ENCODE results near the gene RABGAP1L.
"Not testable (repeated sequence)": the region's sequence is repeated elsewhere in the genome, so short reads cannot be mapped to it uniquely, and the experiment has no call there.

The RABGAP1L gene

DNA sequence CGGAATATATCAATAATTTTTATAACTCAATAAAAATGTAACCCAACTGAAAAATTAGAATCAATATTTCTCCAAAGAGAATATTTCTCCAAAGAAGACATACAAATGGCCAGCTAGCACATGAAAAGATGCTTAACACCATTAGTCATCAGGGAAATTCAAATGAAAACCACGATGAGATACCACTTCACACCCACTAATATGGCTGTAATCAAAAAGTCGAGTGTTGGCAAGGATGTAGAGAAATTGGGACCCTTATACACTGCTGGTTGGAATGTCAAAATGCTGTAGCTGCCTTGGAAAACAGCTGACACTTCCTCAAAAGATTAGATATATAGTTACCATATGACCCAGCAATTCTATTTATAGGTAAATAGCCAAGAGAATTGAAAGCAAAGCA is 421.5 kb downstream of the RABGAP1L start:
- no peak for DNase-seq
- TF ChIP-seq CTCF (IDR thresholded peaks at IDR 0.05; ENCODE audit: low read depth, low read length, missing control alignments) = no peak
- no peak overlapping the region for H3K27ac ChIP-seq
- H3K27me3 ChIP-seq (replicated peaks) = no peaks in the 10 kb centered on the region
- in situ Hi-C loops (cut with HindIII; ENCODE audit: low pct_ligation_motif_present, low sequenced_read_pairs) = no loop called here
- H3K36me3 ChIP-seq (replicated peaks) = no peaks in the 10 kb centered on the region
- H3K4me3 ChIP-seq (ENCODE audit: low read depth, low read length) = no peak overlapping the region

- in situ Hi-C loops (cut with HindIII; ENCODE audit: low pct_ligation_motif_present, low sequenced_read_pairs) = no loop called here
- Histone ChIP-seq H3K36me3 (replicated peaks) (no peaks in the 10 kb centered on the region), H3K4me3 (ENCODE audit: low read depth, low read length) (no peak overlapping the region), H3K27me3 (replicated peaks) (no peaks in the 10 kb centered on the region), H3K27ac (no peak overlapping the region)
- TF ChIP-seq CTCF (IDR thresholded peaks at IDR 0.05; ENCODE audit: low read depth, low read length, missing control alignments) = no peak
- DNase-seq = no peak
These were observed 424.0 kb downstream of the RABGAP1L start for GRCh38 chr1:174583316-174583715.

GRCh38 chr1:174584071-174584470 is 424.8 kb downstream of the RABGAP1L start:
- TF ChIP-seq CTCF (IDR thresholded peaks at IDR 0.05; ENCODE audit: low read depth, low read length, missing control alignments) = no peak
- no peaks in the 10 kb centered on the region for H3K36me3 ChIP-seq (replicated peaks)
- DNase-seq = no peak
- H3K27me3 ChIP-seq (replicated peaks) = no peaks in the 10 kb centered on the region
- in situ Hi-C loops (cut with HindIII; ENCODE audit: low pct_ligation_motif_present, low sequenced_read_pairs) = no loop called here
- H3K4me3 ChIP-seq (ENCODE audit: low read depth, low read length) = no peak overlapping the region
- no peak overlapping the region for H3K27ac ChIP-seq

DNA sequence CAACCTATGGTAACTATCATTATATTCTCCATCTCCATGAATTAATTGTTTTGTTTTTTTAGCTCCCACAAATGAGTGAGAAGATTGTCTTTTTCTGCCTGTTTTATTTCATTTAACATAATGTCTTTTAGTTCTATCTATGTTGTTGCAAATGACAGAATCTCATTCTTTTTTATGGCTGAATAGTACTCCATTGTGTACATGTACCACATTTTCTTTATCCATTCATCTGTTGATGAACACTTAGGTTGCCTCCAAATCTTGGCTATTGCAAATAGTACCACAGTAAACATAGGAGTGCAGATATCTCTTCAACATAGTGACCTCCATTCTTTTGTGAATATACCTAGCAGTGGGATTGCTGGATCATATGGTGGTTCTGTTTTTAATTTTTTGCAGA is 429.3 kb downstream of the RABGAP1L start:
- H3K4me3 ChIP-seq (ENCODE audit: low read depth, low read length); H3K36me3 ChIP-seq (replicated peaks); H3K27me3 ChIP-seq (replicated peaks); H3K27ac ChIP-seq; in situ Hi-C loops (cut with HindIII; ENCODE audit: low pct_ligation_motif_present, low sequenced_read_pairs); DNase-seq: not testable (repeated sequence)

DNA sequence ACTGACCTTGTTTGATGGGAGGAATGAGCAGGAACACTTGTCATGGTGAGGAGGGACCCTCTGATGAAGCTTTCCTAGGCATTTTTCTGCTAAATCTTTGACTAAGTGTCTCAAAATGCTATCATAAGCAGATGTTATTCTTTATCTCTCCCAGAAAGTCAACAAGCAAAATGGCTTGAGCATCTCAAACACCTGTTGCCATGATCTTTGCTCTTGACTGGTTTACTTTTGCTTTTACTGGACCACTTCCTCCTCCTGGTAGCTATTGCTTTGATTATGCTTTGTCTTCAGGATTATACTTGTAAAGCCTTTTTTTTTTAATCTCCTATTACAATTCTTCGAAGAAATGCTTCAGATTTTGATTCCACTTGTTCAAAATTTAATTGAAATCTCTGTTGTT is 445.9 kb downstream of the RABGAP1L start:
- DNase-seq = no peak
- Histone ChIP-seq H3K4me3 (ENCODE audit: low read depth, low read length) (no peak overlapping the region), H3K27ac (no peak overlapping the region), H3K27me3 (replicated peaks) (no peaks in the 10 kb centered on the region), H3K36me3 (replicated peaks) (no peaks in the 10 kb centered on the region)
- in situ Hi-C loops (cut with HindIII; ENCODE audit: low pct_ligation_motif_present, low sequenced_read_pairs) = no loop called here
- no peak for TF ChIP-seq CTCF (IDR thresholded peaks at IDR 0.05; ENCODE audit: low read depth, low read length, missing control alignments)

- no peaks in the 10 kb centered on the region for H3K36me3 ChIP-seq (replicated peaks)
- no peak overlapping the region for H3K27ac ChIP-seq
- no peak for TF ChIP-seq CTCF (IDR thresholded peaks at IDR 0.05; ENCODE audit: low read depth, low read length, missing control alignments)
- no peak overlapping the region for H3K4me3 ChIP-seq (ENCODE audit: low read depth, low read length)
- DNase-seq = no peak
- in situ Hi-C loops (cut with HindIII; ENCODE audit: low pct_ligation_motif_present, low sequenced_read_pairs) = no loop called here
- H3K27me3 ChIP-seq (replicated peaks) = no peaks in the 10 kb centered on the region
These were observed 447.2 kb downstream of the RABGAP1L start for GRCh38 chr1:174606471-174606870.

- H3K4me3 ChIP-seq (ENCODE audit: low read depth, low read length); DNase-seq; H3K27ac ChIP-seq; H3K36me3 ChIP-seq (replicated peaks); in situ Hi-C loops (cut with HindIII; ENCODE audit: low pct_ligation_motif_present, low sequenced_read_pairs); H3K27me3 ChIP-seq (replicated peaks): not testable (repeated sequence)
These were observed 458.6 kb downstream of the RABGAP1L start for GRCh38 chr1:174617905-174618304.
